IPS DF 4.7 (cell line): Measurements from ENCODE around the gene FCHO1.

Experiments
- DNase-seq: peaks from one replicate; pipeline ENCODE4 v3.0.0-alpha.2; 2013; ENCODE audit warnings: low spot score; ENCODE audit errors: extremely low read depth

FCHO1 gene

GRCh38 chr19:17735410-17735809 is 15.9 kb upstream of the FCHO1 start:
- DNase-seq = no peak

DNA sequence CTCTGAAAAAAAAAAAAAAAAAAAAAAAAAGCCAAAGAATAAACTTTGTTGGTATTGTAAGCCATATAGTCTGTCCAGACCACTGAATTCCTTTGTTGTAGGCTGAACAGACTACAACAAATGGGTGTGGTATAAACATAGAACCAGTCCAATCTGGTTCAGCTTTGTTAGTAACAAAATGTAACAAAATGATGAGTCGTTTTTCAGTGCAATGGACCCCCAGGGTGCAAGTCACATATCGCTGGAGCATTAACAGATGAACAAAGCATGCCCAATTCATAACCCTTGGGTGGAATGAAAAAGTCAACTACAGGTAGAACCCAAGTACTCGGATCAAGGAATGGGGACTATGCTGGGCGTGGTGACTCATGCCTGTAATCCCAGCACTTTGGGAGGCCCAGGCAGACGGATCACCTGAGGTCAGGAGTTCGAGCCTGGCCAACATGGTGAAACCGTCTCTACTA is 13.6 kb upstream of the FCHO1 start:
- DNase-seq = no peak

- DNase-seq = no peak
Observed at GRCh38 chr19:17739121-17739875, 12.0 kb upstream of the FCHO1 start.

GRCh38 chr19:17741456-17741855 is 9.8 kb upstream of the FCHO1 start:
- DNase-seq = no peak

- no peak for DNase-seq
Observed at GRCh38 chr19:17743874-17744580, 7.2 kb upstream of the FCHO1 start.

DNA sequence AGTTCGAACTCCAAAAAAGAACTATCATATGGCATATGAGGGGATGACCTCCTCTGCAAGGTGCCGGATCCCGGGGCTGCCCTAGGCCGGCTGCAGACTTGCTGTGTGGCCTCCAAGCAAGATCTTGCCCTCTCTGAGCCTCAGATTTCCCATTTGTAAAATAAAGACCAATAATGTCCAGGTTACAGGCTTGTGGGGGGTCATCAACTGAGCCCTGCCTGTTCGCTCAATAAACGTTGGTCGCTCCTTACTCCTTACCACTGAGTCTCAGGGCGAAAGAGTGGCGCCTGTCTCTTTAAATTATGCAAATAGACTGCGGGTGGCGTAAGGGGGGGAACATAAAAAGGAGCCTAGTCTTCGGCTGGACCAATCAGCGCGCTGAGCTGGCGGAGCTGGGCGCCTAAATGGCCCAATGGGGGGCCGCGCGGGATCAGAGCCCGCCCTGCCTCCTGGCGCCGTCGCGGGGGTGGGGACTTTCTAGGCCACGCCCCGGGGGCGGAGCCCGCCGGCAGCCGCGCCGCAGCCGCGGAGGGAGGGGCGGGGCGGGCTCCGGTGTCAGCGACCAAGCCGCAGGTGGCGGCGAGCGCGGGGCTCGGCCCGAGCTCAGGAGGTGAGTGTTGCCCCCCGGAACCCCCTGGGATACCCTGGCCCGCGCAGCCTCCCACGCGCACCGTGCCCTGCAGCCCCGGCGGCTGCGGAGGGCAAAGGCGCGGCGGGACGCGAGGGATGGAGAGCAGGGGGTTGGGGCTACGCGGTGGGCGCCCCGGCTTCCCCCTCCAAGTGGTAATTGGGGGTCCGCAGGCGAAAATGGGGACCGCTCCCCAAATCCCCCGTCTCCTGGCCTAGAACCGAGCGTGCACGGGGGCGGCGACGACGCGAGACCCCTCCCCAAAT is 3.8 kb upstream of the FCHO1 start:
- peak; percentile 80 for DNase-seq

DNA sequence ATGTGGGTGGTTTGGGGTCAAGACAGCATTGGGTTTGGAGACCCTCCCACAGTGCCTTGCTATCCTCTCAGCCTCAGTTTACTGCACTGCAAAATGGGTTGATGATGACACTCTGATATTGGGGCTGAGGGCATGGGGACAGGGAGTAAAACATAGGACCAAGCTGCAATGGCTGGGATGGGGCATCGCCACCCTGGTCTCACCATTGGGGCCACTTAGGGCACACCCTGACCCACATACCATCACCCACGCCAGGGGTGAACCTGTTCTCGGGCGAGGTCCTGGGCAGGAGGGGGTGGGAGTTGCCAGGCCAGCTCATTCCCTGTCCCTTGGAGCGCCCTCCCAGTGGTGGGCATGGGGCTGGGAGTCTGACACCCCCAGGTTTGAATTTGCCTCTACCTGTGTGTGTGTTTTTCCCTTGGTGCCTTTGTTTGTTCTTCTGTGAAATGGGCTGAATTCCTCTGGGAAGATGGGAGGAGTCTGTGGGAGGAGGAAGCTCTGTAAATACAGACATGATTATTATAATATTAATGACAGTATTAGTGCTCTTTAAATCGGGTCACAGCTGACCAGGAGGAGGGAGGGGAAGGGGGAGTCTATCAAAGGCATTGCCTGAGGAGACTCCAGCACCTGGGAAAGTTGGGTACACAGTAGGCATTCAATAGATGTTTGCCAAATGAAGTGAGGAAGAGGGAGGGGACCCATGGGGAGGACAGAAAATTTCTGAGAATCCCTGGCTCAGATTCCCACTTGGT is 2.2 kb upstream of the FCHO1 start:
- DNase-seq = no peak

DNA sequence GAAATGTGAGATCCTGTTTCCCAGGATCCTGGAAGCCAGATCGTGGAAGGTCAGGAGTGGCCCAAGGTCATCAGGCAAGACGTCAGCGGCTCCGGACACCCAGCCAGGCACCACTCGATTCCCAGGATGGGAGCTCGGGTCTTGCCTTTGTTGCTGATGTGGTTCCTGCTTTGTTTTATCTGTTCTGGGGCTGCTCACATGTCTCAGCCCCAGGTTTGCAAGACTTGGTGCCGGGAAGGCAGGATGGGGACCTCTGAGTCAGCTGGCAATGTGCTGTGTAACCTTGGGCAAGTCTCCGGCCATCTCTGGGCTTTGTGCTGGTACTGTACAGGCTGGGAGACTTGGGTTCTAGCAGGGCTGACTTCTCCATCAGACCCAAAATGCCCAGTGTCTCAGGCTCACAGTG is 1.4 kb upstream of the FCHO1 start:
- DNase-seq = no peak

- no peak for DNase-seq
Observed at GRCh38 chr19:17751912-17752273, 616 bp downstream of the FCHO1 start.

DNA sequence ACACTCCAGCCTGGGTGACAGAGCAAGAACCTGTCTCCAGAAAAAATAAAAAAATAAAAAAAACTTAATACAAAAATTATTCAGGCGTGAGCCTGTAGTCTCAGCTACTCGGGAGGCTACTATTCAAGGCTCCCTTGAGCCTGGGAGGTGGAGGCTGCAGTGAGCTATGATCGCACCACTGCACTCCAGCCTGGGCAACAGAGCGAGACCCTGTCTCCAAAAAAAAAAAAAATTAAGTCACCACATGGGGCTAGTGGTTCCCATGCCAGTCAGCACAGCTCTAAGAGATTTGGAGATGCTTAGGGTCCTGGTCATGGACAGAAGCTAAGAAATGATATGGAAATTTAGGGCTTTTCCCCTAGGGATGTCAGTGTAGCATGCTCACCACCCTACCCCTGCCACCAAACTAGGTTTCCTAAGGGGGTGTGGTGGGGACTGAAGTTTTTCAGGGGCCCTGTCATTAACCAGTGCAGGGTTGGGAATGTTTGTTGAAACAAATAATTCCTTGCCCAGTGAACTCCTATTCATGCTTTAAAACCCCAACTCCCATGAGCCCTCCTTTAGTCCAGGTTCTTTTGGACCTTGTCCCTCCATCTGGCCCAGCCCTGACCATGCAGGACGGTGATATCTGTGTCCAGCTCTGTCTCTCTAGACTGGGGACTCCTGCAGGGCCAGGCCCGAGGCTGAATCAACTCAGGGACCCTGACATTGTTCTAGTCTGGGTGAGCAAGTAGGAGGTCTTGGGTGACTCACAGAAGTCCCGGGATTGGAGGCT is 1.8 kb downstream of the FCHO1 start:
- DNase-seq = no peak

DNA sequence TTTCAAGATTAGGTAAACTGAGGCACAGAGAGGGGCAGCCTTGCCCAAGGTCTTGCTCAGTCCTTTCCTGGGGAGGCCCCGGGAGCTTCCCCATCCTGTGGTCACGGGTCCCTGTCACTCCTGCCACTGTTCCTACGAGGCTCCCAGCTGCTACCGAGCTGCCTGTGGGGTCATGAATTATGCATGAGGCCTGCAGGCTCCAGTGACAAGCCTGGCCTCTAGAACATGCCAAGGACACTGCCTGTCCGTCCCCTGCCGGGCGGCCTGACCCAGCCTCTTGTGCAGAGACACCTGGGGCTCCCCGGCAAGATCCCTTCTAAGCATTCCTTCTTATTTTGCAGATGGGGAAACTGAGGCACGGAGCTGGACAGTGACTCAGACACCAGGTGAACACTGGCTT is 2.7 kb downstream of the FCHO1 start:
- DNase-seq = no peak

GRCh38 chr19:17754634-17755442 is 3.6 kb downstream of the FCHO1 start:
- DNase-seq = no peak

DNA sequence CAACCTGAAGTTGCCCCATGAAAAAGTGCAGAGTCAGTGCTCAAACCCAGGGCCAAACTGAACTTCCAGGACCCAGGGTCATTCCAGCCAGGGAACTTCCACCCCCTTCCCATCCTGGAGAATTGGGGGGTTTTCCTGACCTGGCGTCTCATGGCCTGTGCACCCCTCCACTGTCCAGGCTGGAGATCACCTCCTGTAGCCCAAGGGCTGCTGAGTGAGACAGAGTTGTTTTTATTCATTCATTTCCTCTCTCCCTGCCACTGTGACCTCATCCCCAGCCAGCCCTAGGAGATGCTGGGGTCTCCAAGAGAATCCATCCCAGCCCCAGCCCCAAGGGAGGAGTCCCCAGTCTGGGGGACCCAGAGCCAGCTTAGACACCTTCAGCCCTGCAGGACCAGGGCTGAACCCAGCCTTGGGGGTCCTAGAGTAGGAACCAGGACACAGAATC is 4.2 kb downstream of the FCHO1 start:
- DNase-seq = no peak

GRCh38 chr19:17755977-17756670 is 4.8 kb downstream of the FCHO1 start:
- no peak for DNase-seq

DNA sequence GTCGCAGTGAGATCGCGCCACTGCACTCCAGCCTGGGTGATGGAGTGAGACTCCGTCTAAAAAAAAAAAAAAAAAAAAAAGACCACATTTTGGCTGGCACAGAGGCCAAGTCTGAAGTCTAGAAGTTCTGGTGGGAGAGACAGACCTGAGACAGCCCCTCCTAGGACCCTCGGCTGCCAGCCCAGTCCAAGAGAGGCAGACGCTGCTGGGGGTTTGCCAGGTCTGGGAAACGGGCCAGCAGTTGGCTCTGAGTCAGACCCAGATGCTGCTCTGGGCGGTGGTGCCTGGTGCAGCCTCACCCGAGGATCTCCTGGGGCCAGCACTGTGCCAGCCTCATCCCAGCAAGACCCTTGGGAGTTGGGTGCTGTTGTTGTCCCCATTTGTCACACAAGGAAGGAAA is 5.8 kb downstream of the FCHO1 start:
- DNase-seq = no peak

DNA sequence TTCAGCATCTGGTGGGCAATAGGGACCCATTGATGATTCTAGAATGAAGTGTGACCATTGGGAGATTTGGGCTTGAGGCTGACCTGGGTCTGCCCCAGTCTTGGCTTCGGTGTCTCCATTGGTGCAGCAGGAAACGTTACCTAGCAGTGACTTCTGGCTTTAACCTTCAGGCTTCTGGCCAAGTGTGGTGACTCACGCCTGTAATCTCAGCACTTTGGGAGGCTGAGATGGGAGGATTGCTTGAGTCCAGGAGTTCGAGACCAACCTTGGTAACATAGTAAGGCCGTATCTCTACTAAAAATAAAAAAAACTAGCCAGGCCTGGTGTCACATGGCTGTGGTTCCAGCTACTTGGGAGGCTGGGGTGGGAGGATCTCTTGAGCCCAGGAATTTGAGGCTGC is 7.2 kb downstream of the FCHO1 start:
- DNase-seq = no peak

GRCh38 chr19:17761148-17761547 is 9.9 kb downstream of the FCHO1 start:
- DNase-seq = no peak

DNA sequence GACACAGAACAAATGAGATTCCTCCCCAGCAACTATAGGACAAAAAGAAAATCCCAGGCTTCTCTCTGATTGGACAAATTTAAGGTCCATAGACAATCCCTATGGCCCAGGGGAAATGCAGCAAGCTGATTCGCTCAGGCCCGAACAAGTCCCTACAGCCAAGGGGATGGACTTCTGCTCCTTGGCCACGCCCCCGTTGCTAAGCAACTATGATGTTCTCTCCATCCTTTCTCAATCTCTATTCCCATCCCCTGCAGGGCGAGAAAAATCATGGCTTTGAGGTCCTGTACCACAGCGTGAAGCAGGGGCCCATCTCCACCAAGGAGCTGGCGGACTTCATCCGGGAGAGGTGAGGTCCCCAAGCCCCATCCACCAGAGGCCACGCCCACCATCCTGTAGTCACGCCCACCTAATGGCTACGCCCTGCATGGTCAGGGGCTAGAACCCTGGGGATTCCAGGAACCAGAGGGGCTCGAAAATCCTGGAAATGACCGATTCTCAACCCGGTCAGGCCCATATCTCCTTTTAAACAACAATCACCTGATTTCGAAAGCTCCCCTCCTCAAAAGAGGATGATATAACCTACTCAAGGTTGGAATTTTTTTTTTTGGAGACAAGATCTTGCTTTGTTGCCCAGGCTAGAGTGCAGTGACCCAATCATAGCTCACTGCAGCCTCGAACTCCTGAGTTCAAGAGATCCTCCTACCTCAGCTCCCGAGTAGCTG is 11.4 kb downstream of the FCHO1 start:
- no peak for DNase-seq
